HL-60 (cell line): Measurements from ENCODE around the gene TRPM1.
"Not testable (repeated sequence)": the region's sequence is repeated elsewhere in the genome, so short reads cannot be mapped to it uniquely, and the experiment has no call there.

Source experiments
- DNase-seq, 2 experiments: peaks; one replicate each; pipeline ENCODE4 v3.0.0-alpha.2; 2010 to 2020; ENCODE audit warnings: low read depth in 1 of 2, low spot score in 1 of 2
- H3K27ac ChIP-seq: fragments of 250-450 bp; sonication (Bioruptor Pico); replicated peaks from 2 replicates; pipeline ENCODE4 v1.5.1; 2020; ENCODE audit warnings: mild to moderate bottlenecking, moderate library complexity
- H3K27me3 ChIP-seq: fragments of 250-450 bp; sonication (Bioruptor Pico); 2 replicates; pipeline ENCODE4 v1.5.1; 2021; ENCODE audit warnings: mild to moderate bottlenecking, moderate library complexity; ENCODE audit not compliant: insufficient read depth, poor library complexity, severe bottlenecking
- H3K4me3 ChIP-seq: replicated peaks from 2 replicates; pipeline ENCODE4 v1.5.1; 2011; ENCODE audit warnings: mild to moderate bottlenecking, control low read depth, low read length; ENCODE audit not compliant: insufficient read depth
- GABPA ChIP-seq: IDR thresholded peaks from 2 replicates; pipeline ENCODE4 v1.6.1; 2012; ENCODE audit warnings: low read depth
- POLR2AphosphoS5 ChIP-seq: IDR thresholded peaks from 2 replicates; pipeline ENCODE4 v1.6.1; 2012; ENCODE audit warnings: low read depth
- SPI1 ChIP-seq: IDR thresholded peaks from 2 replicates; pipeline ENCODE4 v1.6.1; 2012; ENCODE audit warnings: low read depth, mild to moderate bottlenecking, borderline replicate concordance
- TF ChIP-seq, protein P1 (sequence below): IDR thresholded peaks from 2 replicates; pipeline ENCODE4 v1.6.1; 2012; ENCODE audit warnings: low read depth; ENCODE audit not compliant: insufficient replicate concordance
- TF ChIP-seq, protein P2 (sequence below): IDR thresholded peaks from one replicate; pipeline ENCODE4 v1.5.1; 2011; ENCODE audit warnings: low read length, control low read depth, inconsistent platforms; ENCODE audit not compliant: insufficient read depth

The TRPM1 gene

DNA sequence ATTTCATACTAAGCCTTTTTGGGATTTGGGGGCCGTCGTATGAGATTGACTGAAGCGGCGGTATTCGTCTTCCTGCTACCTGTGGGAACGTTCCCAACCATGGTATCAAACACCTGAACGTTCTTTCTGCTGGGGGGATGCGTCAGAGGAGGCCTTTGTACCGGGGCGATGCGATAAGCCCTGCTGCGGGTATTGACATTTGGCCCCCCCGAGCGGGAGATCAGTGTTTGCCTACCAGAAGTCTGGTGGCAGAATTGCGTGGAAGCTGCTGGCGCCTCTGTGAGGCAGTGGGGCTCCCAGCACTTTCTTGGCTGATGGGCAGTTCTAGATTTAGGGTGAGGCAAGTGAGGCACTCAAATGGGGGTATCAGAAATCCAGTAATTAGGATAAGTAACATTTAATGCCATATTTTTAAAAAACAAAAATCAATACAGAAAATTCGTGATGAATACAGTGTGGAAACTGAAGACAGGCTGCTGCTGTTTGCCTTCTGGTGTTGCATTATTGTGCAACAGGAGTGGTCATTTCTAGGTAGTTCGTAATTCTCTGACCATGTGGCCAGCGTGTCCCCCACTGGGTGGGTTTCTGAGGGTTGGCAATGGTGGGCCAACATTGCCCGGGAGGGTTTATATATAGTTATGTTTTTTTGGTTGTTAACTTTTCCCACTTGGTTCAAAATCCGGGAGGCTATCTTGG, 12.7 kb downstream of the TRPM1 start:
- DNase-seq: no peak
- TF ChIP-seq, protein P1, sequence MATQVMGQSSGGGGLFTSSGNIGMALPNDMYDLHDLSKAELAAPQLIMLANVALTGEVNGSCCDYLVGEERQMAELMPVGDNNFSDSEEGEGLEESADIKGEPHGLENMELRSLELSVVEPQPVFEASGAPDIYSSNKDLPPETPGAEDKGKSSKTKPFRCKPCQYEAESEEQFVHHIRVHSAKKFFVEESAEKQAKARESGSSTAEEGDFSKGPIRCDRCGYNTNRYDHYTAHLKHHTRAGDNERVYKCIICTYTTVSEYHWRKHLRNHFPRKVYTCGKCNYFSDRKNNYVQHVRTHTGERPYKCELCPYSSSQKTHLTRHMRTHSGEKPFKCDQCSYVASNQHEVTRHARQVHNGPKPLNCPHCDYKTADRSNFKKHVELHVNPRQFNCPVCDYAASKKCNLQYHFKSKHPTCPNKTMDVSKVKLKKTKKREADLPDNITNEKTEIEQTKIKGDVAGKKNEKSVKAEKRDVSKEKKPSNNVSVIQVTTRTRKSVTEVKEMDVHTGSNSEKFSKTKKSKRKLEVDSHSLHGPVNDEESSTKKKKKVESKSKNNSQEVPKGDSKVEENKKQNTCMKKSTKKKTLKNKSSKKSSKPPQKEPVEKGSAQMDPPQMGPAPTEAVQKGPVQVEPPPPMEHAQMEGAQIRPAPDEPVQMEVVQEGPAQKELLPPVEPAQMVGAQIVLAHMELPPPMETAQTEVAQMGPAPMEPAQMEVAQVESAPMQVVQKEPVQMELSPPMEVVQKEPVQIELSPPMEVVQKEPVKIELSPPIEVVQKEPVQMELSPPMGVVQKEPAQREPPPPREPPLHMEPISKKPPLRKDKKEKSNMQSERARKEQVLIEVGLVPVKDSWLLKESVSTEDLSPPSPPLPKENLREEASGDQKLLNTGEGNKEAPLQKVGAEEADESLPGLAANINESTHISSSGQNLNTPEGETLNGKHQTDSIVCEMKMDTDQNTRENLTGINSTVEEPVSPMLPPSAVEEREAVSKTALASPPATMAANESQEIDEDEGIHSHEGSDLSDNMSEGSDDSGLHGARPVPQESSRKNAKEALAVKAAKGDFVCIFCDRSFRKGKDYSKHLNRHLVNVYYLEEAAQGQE: no peak
- TF ChIP-seq, protein P2, sequence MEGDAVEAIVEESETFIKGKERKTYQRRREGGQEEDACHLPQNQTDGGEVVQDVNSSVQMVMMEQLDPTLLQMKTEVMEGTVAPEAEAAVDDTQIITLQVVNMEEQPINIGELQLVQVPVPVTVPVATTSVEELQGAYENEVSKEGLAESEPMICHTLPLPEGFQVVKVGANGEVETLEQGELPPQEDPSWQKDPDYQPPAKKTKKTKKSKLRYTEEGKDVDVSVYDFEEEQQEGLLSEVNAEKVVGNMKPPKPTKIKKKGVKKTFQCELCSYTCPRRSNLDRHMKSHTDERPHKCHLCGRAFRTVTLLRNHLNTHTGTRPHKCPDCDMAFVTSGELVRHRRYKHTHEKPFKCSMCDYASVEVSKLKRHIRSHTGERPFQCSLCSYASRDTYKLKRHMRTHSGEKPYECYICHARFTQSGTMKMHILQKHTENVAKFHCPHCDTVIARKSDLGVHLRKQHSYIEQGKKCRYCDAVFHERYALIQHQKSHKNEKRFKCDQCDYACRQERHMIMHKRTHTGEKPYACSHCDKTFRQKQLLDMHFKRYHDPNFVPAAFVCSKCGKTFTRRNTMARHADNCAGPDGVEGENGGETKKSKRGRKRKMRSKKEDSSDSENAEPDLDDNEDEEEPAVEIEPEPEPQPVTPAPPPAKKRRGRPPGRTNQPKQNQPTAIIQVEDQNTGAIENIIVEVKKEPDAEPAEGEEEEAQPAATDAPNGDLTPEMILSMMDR: no peak
- Histone ChIP-seq H3K4me3 (no peak overlapping the region), H3K27ac (no peak overlapping the region), H3K27me3 (no peaks in the 10 kb centered on the region)

DNA sequence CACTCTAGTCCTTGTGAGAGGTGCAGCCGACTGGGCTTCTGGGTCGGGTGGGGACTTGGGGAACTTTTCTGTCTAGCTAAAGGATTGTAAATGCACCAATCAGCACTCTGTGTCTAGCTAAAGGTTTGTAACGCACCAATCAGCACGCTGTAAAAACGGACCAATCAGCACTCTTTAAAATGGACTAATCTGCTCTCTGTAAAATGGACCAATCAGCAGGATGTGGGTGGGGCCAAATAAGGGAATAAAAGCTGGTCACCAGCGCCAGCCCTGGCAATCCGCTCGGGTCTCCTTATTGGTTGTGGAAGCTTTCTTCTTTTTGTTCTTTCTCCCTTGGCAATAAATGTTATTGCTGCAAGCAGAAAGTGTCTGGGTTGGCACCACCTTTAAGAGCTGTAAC, 13.5 kb downstream of the TRPM1 start:
- not testable (repeated sequence) for H3K27me3 ChIP-seq, H3K27ac ChIP-seq, DNase-seq, H3K4me3 ChIP-seq

DNA sequence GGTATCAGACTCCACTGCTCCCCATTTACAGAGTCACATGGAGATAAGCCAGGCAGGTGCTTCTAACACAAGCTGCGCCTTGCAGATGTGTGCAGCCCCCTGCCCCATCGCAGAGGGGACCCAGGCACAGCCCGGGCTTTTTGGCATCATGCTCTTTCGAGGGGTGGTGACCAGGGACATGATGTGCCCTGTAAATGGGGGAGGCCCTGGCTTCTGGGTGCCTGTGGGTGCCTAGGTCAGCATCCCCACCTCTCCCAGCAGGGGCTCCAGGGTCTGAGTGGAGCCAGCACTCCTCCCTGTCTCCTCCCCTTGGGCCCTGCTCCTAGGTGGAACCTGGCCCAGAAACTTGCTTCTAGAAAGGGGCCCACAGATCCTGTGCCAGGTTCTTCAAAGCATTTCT, 15.2 kb downstream of the TRPM1 start:
- DNase-seq: no peak
- no peak for TF ChIP-seq GABPA
- TF ChIP-seq, protein P2: no peak
- TF ChIP-seq, protein P1: no peak
- TF ChIP-seq SPI1: no peak
- TF ChIP-seq POLR2AphosphoS5: no peak
- H3K27me3 ChIP-seq: no peaks in the 10 kb centered on the region
- H3K4me3 ChIP-seq: no peak overlapping the region
- H3K27ac ChIP-seq: no peak overlapping the region

DNA sequence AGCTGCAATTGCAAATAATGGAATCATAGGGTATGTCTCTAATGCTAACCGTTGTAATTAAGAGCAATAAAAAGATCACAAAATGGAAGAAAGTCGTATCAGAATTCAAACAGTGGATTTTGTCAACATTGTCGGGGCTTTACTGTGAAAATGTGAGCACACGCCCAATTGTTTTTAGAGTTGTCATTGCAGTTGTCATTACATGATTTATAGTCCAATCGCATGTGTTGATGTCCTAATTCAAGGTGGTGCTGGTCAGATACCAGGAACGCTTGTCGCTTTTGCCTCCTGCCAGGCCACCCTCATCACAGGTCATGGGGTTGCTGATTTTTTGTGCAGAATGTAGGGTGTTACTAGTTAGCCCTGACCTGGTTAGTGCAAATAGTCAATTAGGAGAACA, 16.2 kb downstream of the TRPM1 start:
- H3K4me3 ChIP-seq: no peak overlapping the region
- TF ChIP-seq, protein P1: no peak
- TF ChIP-seq GABPA: no peak
- TF ChIP-seq POLR2AphosphoS5: no peak
- TF ChIP-seq, protein P2: no peak
- no peak for TF ChIP-seq SPI1
- no peak for DNase-seq
- H3K27ac ChIP-seq: no peak overlapping the region
- no peaks in the 10 kb centered on the region for H3K27me3 ChIP-seq
